ENCODE data around the gene STARD3. TPM values are rescaled to one million over a fixed set of nuclear protein-coding genes. Genes with fewer than 3 reads are reported as not detected.
"Not testable (repeated sequence)": the region's sequence is repeated elsewhere in the genome, so short reads cannot be mapped to it uniquely, and the experiment has no call there.

STARD3 gene
- total RNA-seq, result 54.7 and 65.3 TPM in 2 replicates

- Mint-ChIP-seq H3K9me3 (no peaks in the 10 kb centered on the region), H3K36me3 (ENCODE audit: low read depth) (peaks cover 9% of the 10 kb centered on the region), H3K4me3 (peak within 1 kb of the TSS; percentile 94), H3K27ac (peak within 1 kb of the TSS; percentile 85), H3K4me1 (ENCODE audit: low read depth) (peaks cover 34% of the 10 kb centered on the region), H3K27me3 (ENCODE audit: insufficient read depth) (peaks cover 2% of the 10 kb centered on the region)
- intact Hi-C loops (cut with micrococcal nuclease), result loop anchor here (1.0 to 5.0 kb wide), 8 partner anchors 31 to 345 kb away; partner anchors contain the start of genes CDK12, IKZF3, LRRC3C and MIEN1
- peak; percentile 88 for DNase-seq (ENCODE audit: low spot score)
These were observed at the start of gene STARD3 for GRCh38 chr17:39636927-39637736. Gene STARD3 (plus strand): TSS chr17:39637144. CDS start chr17:39653532, 16,388 bp downstream.

GRCh38 chr17:39590180-39590579 lies 46.8 kb upstream of the STARD3 start:
- intact Hi-C loops (cut with micrococcal nuclease); H3K27ac Mint-ChIP-seq; H3K4me1 Mint-ChIP-seq (ENCODE audit: low read depth); H3K9me3 Mint-ChIP-seq; H3K36me3 Mint-ChIP-seq (ENCODE audit: low read depth); DNase-seq (ENCODE audit: low spot score); H3K4me3 Mint-ChIP-seq: not testable (repeated sequence)
- H3K27me3 Mint-ChIP-seq (ENCODE audit: insufficient read depth), result peaks cover 40% of the 10 kb centered on the region

- Mint-ChIP-seq H3K27ac (no peak overlapping the region), H3K36me3 (ENCODE audit: low read depth) (peaks cover 4% of the 10 kb centered on the region), H3K27me3 (ENCODE audit: insufficient read depth) (peaks cover 58% of the 10 kb centered on the region), H3K9me3 (no peaks in the 10 kb centered on the region), H3K4me1 (ENCODE audit: low read depth) (peaks cover 4% of the 10 kb centered on the region), H3K4me3 (no peak overlapping the region)
- intact Hi-C loops (cut with micrococcal nuclease), result no loop called here
- no peak for DNase-seq (ENCODE audit: low spot score)
These were observed 44.7 kb upstream of the STARD3 start for GRCh38 chr17:39591958-39592954.

- intact Hi-C loops (cut with micrococcal nuclease), result no loop called here
- Mint-ChIP-seq H3K27ac (no peak overlapping the region), H3K9me3 (no peaks in the 10 kb centered on the region), H3K4me3 (no peak overlapping the region), H3K4me1 (ENCODE audit: low read depth) (peaks cover 4% of the 10 kb centered on the region), H3K27me3 (ENCODE audit: insufficient read depth) (peaks cover 67% of the 10 kb centered on the region), H3K36me3 (ENCODE audit: low read depth) (peaks cover 4% of the 10 kb centered on the region)
- no peak for DNase-seq (ENCODE audit: low spot score)
These were observed 43.6 kb upstream of the STARD3 start for GRCh38 chr17:39593371-39593770.

GRCh38 chr17:39595294-39595693 lies 41.6 kb upstream of the STARD3 start:
- Mint-ChIP-seq H3K27me3 (ENCODE audit: insufficient read depth) (peaks cover 66% of the 10 kb centered on the region), H3K4me1 (ENCODE audit: low read depth) (peaks cover 4% of the 10 kb centered on the region), H3K4me3 (no peak overlapping the region), H3K36me3 (ENCODE audit: low read depth) (peaks cover 4% of the 10 kb centered on the region), H3K9me3 (no peaks in the 10 kb centered on the region), H3K27ac (no peak overlapping the region)
- no peak for DNase-seq (ENCODE audit: low spot score)
- intact Hi-C loops (cut with micrococcal nuclease), result loop anchor here (2.0 kb wide), 1 partner anchor 14 kb away; no protein-coding TSS in a partner anchor

- intact Hi-C loops (cut with micrococcal nuclease), result loop anchor here (2.0 kb wide), 1 partner anchor 13 kb away; no protein-coding TSS in a partner anchor
- H3K27me3 Mint-ChIP-seq (ENCODE audit: insufficient read depth), result peaks cover 71% of the 10 kb centered on the region
- H3K4me3 Mint-ChIP-seq, result no peak overlapping the region
- H3K36me3 Mint-ChIP-seq (ENCODE audit: low read depth), result peaks cover 4% of the 10 kb centered on the region
- H3K9me3 Mint-ChIP-seq, result no peaks in the 10 kb centered on the region
- DNase-seq (ENCODE audit: low spot score), result no peak
- no peak overlapping the region for H3K27ac Mint-ChIP-seq
- peaks cover 4% of the 10 kb centered on the region for H3K4me1 Mint-ChIP-seq (ENCODE audit: low read depth)
These were observed 40.9 kb upstream of the STARD3 start for GRCh38 chr17:39595928-39596510.

- peaks cover 77% of the 10 kb centered on the region for H3K27me3 Mint-ChIP-seq (ENCODE audit: insufficient read depth)
- H3K36me3 Mint-ChIP-seq (ENCODE audit: low read depth), result peaks cover 4% of the 10 kb centered on the region
- no peak overlapping the region for H3K27ac Mint-ChIP-seq
- no peak overlapping the region for H3K4me3 Mint-ChIP-seq
- peaks cover 4% of the 10 kb centered on the region for H3K4me1 Mint-ChIP-seq (ENCODE audit: low read depth)
- no peaks in the 10 kb centered on the region for H3K9me3 Mint-ChIP-seq
- intact Hi-C loops (cut with micrococcal nuclease), result no loop called here
- DNase-seq (ENCODE audit: low spot score), result no peak
These were observed 40.2 kb upstream of the STARD3 start for GRCh38 chr17:39596543-39597267.

- peaks cover 4% of the 10 kb centered on the region for H3K36me3 Mint-ChIP-seq (ENCODE audit: low read depth)
These were observed 39.4 kb upstream of the STARD3 start for GRCh38 chr17:39597372-39598046.

GRCh38 chr17:39598047-39598481 lies 38.9 kb upstream of the STARD3 start:
- peaks cover 3% of the 10 kb centered on the region for H3K36me3 Mint-ChIP-seq (ENCODE audit: low read depth)
- intact Hi-C loops (cut with micrococcal nuclease), result no loop called here
- no peak for DNase-seq (ENCODE audit: low spot score)
- H3K27me3 Mint-ChIP-seq (ENCODE audit: insufficient read depth), result peaks cover 83% of the 10 kb centered on the region
- no peak overlapping the region for H3K4me3 Mint-ChIP-seq
- peaks cover 5% of the 10 kb centered on the region for H3K4me1 Mint-ChIP-seq (ENCODE audit: low read depth)
- no peak overlapping the region for H3K27ac Mint-ChIP-seq
- no peaks in the 10 kb centered on the region for H3K9me3 Mint-ChIP-seq

More at GRCh38 chr17:39597372-39598046, 39.4 kb upstream of the STARD3 start:
- no peaks in the 10 kb centered on the region for H3K9me3 Mint-ChIP-seq
- H3K27me3 Mint-ChIP-seq (ENCODE audit: insufficient read depth), result peaks cover 81% of the 10 kb centered on the region
- DNase-seq (ENCODE audit: low spot score), result no peak
- H3K4me1 Mint-ChIP-seq (ENCODE audit: low read depth), result peaks cover 4% of the 10 kb centered on the region
- no peak overlapping the region for H3K4me3 Mint-ChIP-seq
- no peak overlapping the region for H3K27ac Mint-ChIP-seq
- intact Hi-C loops (cut with micrococcal nuclease), result no loop called here

- peaks cover 11% of the 10 kb centered on the region for H3K4me1 Mint-ChIP-seq (ENCODE audit: low read depth)
- intact Hi-C loops (cut with micrococcal nuclease), result no loop called here
- H3K27ac Mint-ChIP-seq, result no peak overlapping the region
These were observed 38.3 kb upstream of the STARD3 start for GRCh38 chr17:39598630-39599003.

GRCh38 chr17:39599004-39599664 lies 37.8 kb upstream of the STARD3 start:
- peaks cover 84% of the 10 kb centered on the region for H3K27me3 Mint-ChIP-seq (ENCODE audit: insufficient read depth)
- H3K4me3 Mint-ChIP-seq, result no peak overlapping the region
- H3K27ac Mint-ChIP-seq, result no peak overlapping the region
- H3K36me3 Mint-ChIP-seq (ENCODE audit: low read depth), result peaks cover 2% of the 10 kb centered on the region
- intact Hi-C loops (cut with micrococcal nuclease), result no loop called here
- H3K4me1 Mint-ChIP-seq (ENCODE audit: low read depth), result peaks cover 12% of the 10 kb centered on the region
- DNase-seq (ENCODE audit: low spot score), result no peak
- no peaks in the 10 kb centered on the region for H3K9me3 Mint-ChIP-seq

More at GRCh38 chr17:39598630-39599003, 38.3 kb upstream of the STARD3 start:
- Mint-ChIP-seq H3K4me3 (no peak overlapping the region), H3K36me3 (ENCODE audit: low read depth) (peaks cover 2% of the 10 kb centered on the region), H3K9me3 (no peaks in the 10 kb centered on the region), H3K27me3 (ENCODE audit: insufficient read depth) (peaks cover 85% of the 10 kb centered on the region)
- DNase-seq (ENCODE audit: low spot score), result no peak

Data from activated T-helper 1 cell treated with anti-CD3 and anti-CD28 coated beads, Interleukin-12 subunit alpha, Interleukin-12 subunit beta, Interleukin-2, Interleukin-4 antibody, amounts not matched to agents 30 ng/mL and 10 ng/mL and 1 ng/mL, durations not matched to agents 14 hours and 24 hours and 36 hours (primary cell).